SK-N-SH treated with all-trans-retinoic acid at 6 μM for 48 hours (cell line): ENCODE data around the gene GRB7.

ENCODE experiments used
- ARNTL ChIP-seq: fragments of 450-650 bp; formaldehyde crosslinking; IDR thresholded peaks from 2 replicates; pipeline ENCODE4 v1.5.0; 2020; ENCODE audit warnings: low read depth, mild to moderate bottlenecking, moderate library complexity, borderline replicate concordance
- BACH2 ChIP-seq: fragments of 250-450 bp; sonication (Bioruptor Pico); IDR thresholded peaks from 2 replicates; pipeline ENCODE4 v1.9.0; 2021; ENCODE audit warnings: mild to moderate bottlenecking, borderline replicate concordance
- CREB5 ChIP-seq: fragments of 250-450 bp; sonication (Bioruptor Pico); IDR thresholded peaks from 2 replicates; pipeline ENCODE4 v1.5.1; 2020; ENCODE audit warnings: low read depth, mild to moderate bottlenecking, moderate library complexity
- CSDC2 ChIP-seq: fragments of 250-450 bp; sonication (Bioruptor Pico); IDR thresholded peaks from 2 replicates; pipeline ENCODE4 v1.5.0; 2020; ENCODE audit warnings: mild to moderate bottlenecking, moderate library complexity
- CSRNP3 ChIP-seq: fragments of 250-450 bp; sonication (Bioruptor Pico); IDR thresholded peaks from 2 replicates; pipeline ENCODE4 v1.5.1; 2021; ENCODE audit warnings: mild to moderate bottlenecking, moderate library complexity
- ISL1 ChIP-seq: fragments of 250-450 bp; sonication (Bioruptor Pico); IDR thresholded peaks from 2 replicates; pipeline ENCODE4 v2.1.2; 2022; ENCODE audit warnings: mild to moderate bottlenecking, moderate library complexity
- OSR1 ChIP-seq: fragments of 250-450 bp; sonication (Bioruptor Pico); IDR thresholded peaks from 2 replicates; pipeline ENCODE4 v1.8.0; 2022; ENCODE audit warnings: moderate library complexity, mild to moderate bottlenecking, inconsistent platforms
- PATZ1 ChIP-seq: fragments of 250-450 bp; sonication (Bioruptor Pico); IDR thresholded peaks from 2 replicates; pipeline ENCODE4 v1.8.0; 2020; ENCODE audit warnings: mild to moderate bottlenecking, moderate library complexity, borderline replicate concordance
- TCF4 ChIP-seq: fragments of 250-450 bp; sonication (Bioruptor Pico); IDR thresholded peaks from 2 replicates; pipeline ENCODE4 v1.8.0; 2021; ENCODE audit warnings: mild to moderate bottlenecking, moderate library complexity, borderline replicate concordance
- TOX ChIP-seq: fragments of 250-450 bp; sonication (Bioruptor Pico); IDR thresholded peaks from 2 replicates; pipeline ENCODE4 v1.8.0; 2021; ENCODE audit warnings: mild to moderate bottlenecking, moderate library complexity, borderline replicate concordance
- ZFP3 ChIP-seq: fragments of 250-450 bp; sonication (Bioruptor Pico); IDR thresholded peaks from 2 replicates; pipeline ENCODE4 v1.5.0; 2020; ENCODE audit warnings: mild to moderate bottlenecking, moderate library complexity
- ZFP30 ChIP-seq: fragments of 450-650 bp; formaldehyde crosslinking; IDR thresholded peaks from 2 replicates; pipeline ENCODE4 v1.5.0; 2022; ENCODE audit warnings: mild to moderate bottlenecking, moderate library complexity
- ZNF8 ChIP-seq: fragments of 450-650 bp; formaldehyde crosslinking; IDR thresholded peaks from 2 replicates; pipeline ENCODE4 v1.5.0; 2020; ENCODE audit warnings: mild to moderate bottlenecking, moderate library complexity

GRCh38 chr17:39782980-39783379, 45.2 kb downstream of the GRB7 start:
- TF ChIP-seq PATZ1 (CRISPR knock-in tag), result no peak
- no peak for TF ChIP-seq ZFP30
- no peak for TF ChIP-seq ZFP3 (CRISPR knock-in tag)
- TF ChIP-seq CREB5, result no peak
- TF ChIP-seq ISL1 (CRISPR knock-in tag), result no peak
- no peak for TF ChIP-seq ARNTL
- TF ChIP-seq CSRNP3, result no peak
- no peak for TF ChIP-seq TOX
- no peak for TF ChIP-seq ZNF8
- no peak for TF ChIP-seq TCF4 (CRISPR knock-in tag)
- no peak for TF ChIP-seq BACH2 (CRISPR knock-in tag)
- no peak for TF ChIP-seq CSDC2 (CRISPR knock-in tag)
- TF ChIP-seq OSR1 (CRISPR knock-in tag), result no peak
